ENCODE results near the gene VRK3. TPM values are rescaled to one million over a fixed set of nuclear protein-coding genes. Genes with fewer than 3 reads are reported as not detected.

VRK3 gene
- total RNA-seq, 1 experiment from 2014 or later = 62.5 TPM

- Histone ChIP-seq H3K27ac (no peak overlapping the region), H3K27me3 (ENCODE audit: insufficient read depth, low read depth) (no peaks in the 10 kb centered on the region), H3K4me1 (replicated peaks; ENCODE audit: insufficient read depth) (peaks cover 13% of the 10 kb centered on the region), H3F3A (ENCODE audit: insufficient read depth, low read depth) (peaks cover 12% of the 10 kb centered on the region; the same call in 1 of the 2 replicates), H3K4me3 (no peak overlapping the region), H3K4me2 (no peak overlapping the region), H3K79me2 (ENCODE audit: low read depth) (no peaks in the 10 kb centered on the region), H3K9me3 (ENCODE audit: insufficient read depth, low read depth) (no peaks in the 10 kb centered on the region), H2AFZ (no peak overlapping the region), H4K20me1 (ENCODE audit: insufficient read depth) (peaks cover 6% of the 10 kb centered on the region; the same call in 1 of the 2 replicates), H3K9me2 (ENCODE audit: insufficient read depth) (no peaks in the 10 kb centered on the region), H3K36me3 (ENCODE audit: low read depth) (no peaks in the 10 kb centered on the region)
- DNase-seq = no peak
- BruUV-seq (replicated peaks) = no TSS peak
- CTCF ChIA-PET = no interaction called here
- intact Hi-C loops (cut with micrococcal nuclease; ENCODE audit: unreplicated experiment) = no loop called here
- TF ChIP-seq, protein P1, sequence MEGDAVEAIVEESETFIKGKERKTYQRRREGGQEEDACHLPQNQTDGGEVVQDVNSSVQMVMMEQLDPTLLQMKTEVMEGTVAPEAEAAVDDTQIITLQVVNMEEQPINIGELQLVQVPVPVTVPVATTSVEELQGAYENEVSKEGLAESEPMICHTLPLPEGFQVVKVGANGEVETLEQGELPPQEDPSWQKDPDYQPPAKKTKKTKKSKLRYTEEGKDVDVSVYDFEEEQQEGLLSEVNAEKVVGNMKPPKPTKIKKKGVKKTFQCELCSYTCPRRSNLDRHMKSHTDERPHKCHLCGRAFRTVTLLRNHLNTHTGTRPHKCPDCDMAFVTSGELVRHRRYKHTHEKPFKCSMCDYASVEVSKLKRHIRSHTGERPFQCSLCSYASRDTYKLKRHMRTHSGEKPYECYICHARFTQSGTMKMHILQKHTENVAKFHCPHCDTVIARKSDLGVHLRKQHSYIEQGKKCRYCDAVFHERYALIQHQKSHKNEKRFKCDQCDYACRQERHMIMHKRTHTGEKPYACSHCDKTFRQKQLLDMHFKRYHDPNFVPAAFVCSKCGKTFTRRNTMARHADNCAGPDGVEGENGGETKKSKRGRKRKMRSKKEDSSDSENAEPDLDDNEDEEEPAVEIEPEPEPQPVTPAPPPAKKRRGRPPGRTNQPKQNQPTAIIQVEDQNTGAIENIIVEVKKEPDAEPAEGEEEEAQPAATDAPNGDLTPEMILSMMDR (conservative IDR thresholded peaks at IDR 0.05) = no peak
- TF ChIP-seq EZH2 (IDR thresholded peaks at IDR 0.05; ENCODE audit: low read depth) = no peak
- POLR2A ChIA-PET (ENCODE audit: unreplicated experiment) = no interaction called here
Observed at GRCh38 chr19:49940482-49940791, 84.7 kb downstream of the VRK3 start.

DNA sequence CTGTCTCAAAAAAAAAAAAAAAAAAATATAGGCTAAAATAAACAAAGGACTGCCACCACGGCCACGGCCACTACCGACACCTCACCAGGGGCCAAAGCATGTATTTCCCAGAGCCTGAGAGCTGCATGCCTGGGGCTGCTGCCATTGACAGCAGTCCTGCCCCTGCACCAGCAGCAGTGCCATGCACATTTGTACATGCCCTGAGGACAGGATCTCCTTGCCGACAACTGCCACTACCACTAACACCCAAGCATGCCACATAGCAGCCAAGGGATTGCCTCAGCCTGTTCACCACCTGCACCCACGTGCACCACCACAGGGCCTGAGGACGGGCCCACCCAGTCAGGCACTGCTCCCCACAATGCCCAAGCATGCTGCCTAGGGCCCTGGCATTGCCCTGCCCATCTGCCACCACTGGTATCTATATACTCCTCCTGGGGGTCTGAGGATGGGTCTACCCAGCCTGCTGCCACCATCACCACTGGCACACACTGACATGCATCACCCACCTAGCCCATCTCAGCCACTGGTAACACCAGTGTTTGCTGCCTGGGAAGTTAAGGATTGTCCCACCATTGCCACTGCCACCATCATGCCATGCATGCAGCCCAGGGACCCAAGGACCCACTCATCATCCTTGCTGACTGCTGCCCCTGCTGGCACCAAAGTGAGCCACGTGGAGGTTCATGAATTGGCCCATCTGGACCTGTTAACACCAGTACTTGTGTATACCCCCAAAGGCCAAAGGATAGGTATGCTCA, 85.3 kb downstream of the VRK3 start:
- POLR2A ChIA-PET (ENCODE audit: unreplicated experiment) = no interaction called here
- no peak for DNase-seq
- no peak for TF ChIP-seq EZH2 (IDR thresholded peaks at IDR 0.05; ENCODE audit: low read depth)
- TF ChIP-seq, protein P1 (conservative IDR thresholded peaks at IDR 0.05) = no peak; the same call in 1 of the 2 replicates
- Histone ChIP-seq H3K4me3 (no peak overlapping the region), H3K4me2 (no peak overlapping the region), H3K27ac (no peak overlapping the region), H3K27me3 (ENCODE audit: insufficient read depth, low read depth) (no peaks in the 10 kb centered on the region), H3K9me2 (ENCODE audit: insufficient read depth) (no peaks in the 10 kb centered on the region), H3K79me2 (ENCODE audit: low read depth) (no peaks in the 10 kb centered on the region), H4K20me1 (ENCODE audit: insufficient read depth) (peaks cover 6% of the 10 kb centered on the region; the same call in 1 of the 2 replicates), H3K4me1 (replicated peaks; ENCODE audit: insufficient read depth) (peaks cover 13% of the 10 kb centered on the region), H3K36me3 (ENCODE audit: low read depth) (no peaks in the 10 kb centered on the region), H3K9me3 (ENCODE audit: insufficient read depth, low read depth) (no peaks in the 10 kb centered on the region), H3F3A (ENCODE audit: insufficient read depth, low read depth) (peaks cover 12% of the 10 kb centered on the region; the same call in 1 of the 2 replicates), H2AFZ (no peak overlapping the region)
- intact Hi-C loops (cut with micrococcal nuclease; ENCODE audit: unreplicated experiment) = no loop called here
- BruUV-seq (replicated peaks) = no TSS peak
- CTCF ChIA-PET = interaction anchor here (0.7 kb wide), 1 partner anchor 14 kb away, joined by 3 read pairs; no protein-coding TSS in a partner anchor

DNA sequence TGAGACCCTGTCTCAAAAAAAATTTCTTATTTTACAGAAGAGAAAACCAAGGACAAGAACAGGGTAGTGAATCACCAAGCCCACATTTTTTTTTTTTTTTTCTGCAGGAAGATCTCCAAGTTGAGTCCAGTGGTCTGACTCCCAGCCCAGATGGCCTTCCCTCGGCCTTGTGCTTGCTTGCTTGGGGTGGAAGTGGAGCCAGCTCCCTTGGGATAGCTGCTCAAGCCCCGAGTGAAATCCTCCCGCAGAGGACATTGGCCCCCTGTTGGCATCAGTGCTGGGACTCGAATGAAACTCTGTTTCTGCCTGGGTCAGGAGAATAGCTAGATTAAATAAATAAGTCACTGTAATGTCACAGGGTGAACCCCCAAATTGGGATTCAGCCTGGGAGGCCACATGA, 86.5 kb downstream of the VRK3 start:
- no peaks in the 10 kb centered on the region for H3K9me2 ChIP-seq (ENCODE audit: insufficient read depth)
- ChIA-PET CTCF (no interaction called here), POLR2A (ENCODE audit: unreplicated experiment) (no interaction called here)
- H3K36me3 ChIP-seq (ENCODE audit: low read depth) = no peaks in the 10 kb centered on the region
- H2AFZ ChIP-seq = no peak overlapping the region
- H3K79me2 ChIP-seq (ENCODE audit: low read depth) = no peaks in the 10 kb centered on the region
- H3K27ac ChIP-seq = no peak overlapping the region
- no peak for DNase-seq
- peaks cover 12% of the 10 kb centered on the region; the same call in 1 of the 2 replicates for H3F3A ChIP-seq (ENCODE audit: insufficient read depth, low read depth)
- peaks cover 13% of the 10 kb centered on the region for H3K4me1 ChIP-seq (replicated peaks; ENCODE audit: insufficient read depth)
- intact Hi-C loops (cut with micrococcal nuclease; ENCODE audit: unreplicated experiment) = no loop called here
- no peak for TF ChIP-seq EZH2 (IDR thresholded peaks at IDR 0.05; ENCODE audit: low read depth)
- TF ChIP-seq, protein P1 (conservative IDR thresholded peaks at IDR 0.05) = no peak
- H3K9me3 ChIP-seq (ENCODE audit: insufficient read depth, low read depth) = no peaks in the 10 kb centered on the region
- BruUV-seq (replicated peaks) = no TSS peak
- H4K20me1 ChIP-seq (ENCODE audit: insufficient read depth) = peaks cover 6% of the 10 kb centered on the region; the same call in 1 of the 2 replicates
- H3K4me2 ChIP-seq = no peak overlapping the region
- H3K4me3 ChIP-seq = no peak overlapping the region
- no peaks in the 10 kb centered on the region for H3K27me3 ChIP-seq (ENCODE audit: insufficient read depth, low read depth)

All from PC-9 (cell line).